Endodermal cell (in vitro differentiated cells): Measurements from ENCODE around the gene GLDN. TPM values are rescaled to one million over a fixed set of nuclear protein-coding genes. Genes with fewer than 3 reads are reported as not detected.

Source experiments
- DNase-seq: peaks from one replicate; pipeline ENCODE4 v3.0.0-alpha.2; 2017
- H3K27ac ChIP-seq: 2 replicates; pipeline ENCODE4 v1.5.1; 2013; ENCODE audit warnings: mild to moderate bottlenecking, low read depth, low read length, moderate library complexity
- H3K27me3 ChIP-seq: 2 replicates; pipeline ENCODE4 v1.6.1; 2013; ENCODE audit warnings: mild to moderate bottlenecking, low read length, moderate library complexity; ENCODE audit not compliant: insufficient read depth, control insufficient read depth, poor library complexity, severe bottlenecking
- H3K36me3 ChIP-seq: 2 replicates; pipeline ENCODE4 v1.7.0; 2013; ENCODE audit warnings: mild to moderate bottlenecking, low read length, moderate library complexity; ENCODE audit not compliant: control insufficient read depth, insufficient read depth
- H3K4me1 ChIP-seq: one replicate; pipeline ENCODE4 v1.7.0; 2013; ENCODE audit warnings: low read length; ENCODE audit not compliant: control insufficient read depth, insufficient read depth
- H3K4me3 ChIP-seq: 2 replicates; pipeline ENCODE4 v1.5.1; 2013; ENCODE audit warnings: mild to moderate bottlenecking, low read length, moderate library complexity
- H3K9ac ChIP-seq: 2 replicates; pipeline ENCODE4 v1.6.1; 2013; ENCODE audit warnings: mild to moderate bottlenecking, low read length, moderate library complexity; ENCODE audit not compliant: poor library complexity, severe bottlenecking; ENCODE audit errors: extremely low read depth
- H3K9me3 ChIP-seq: 2 replicates; pipeline ENCODE4 v1.6.1; 2013; ENCODE audit warnings: mild to moderate bottlenecking, low read length, moderate library complexity; ENCODE audit not compliant: control insufficient read depth
- H3K27ac Mint-ChIP-seq: 2 replicates; pipeline ENCODE4 v1.8.0; 2020; ENCODE audit warnings: mixed read lengths
- H3K27me3 Mint-ChIP-seq: 2 replicates; pipeline ENCODE4 v1.8.0; 2021; ENCODE audit warnings: mild to moderate bottlenecking, mixed read lengths; ENCODE audit not compliant: insufficient read depth
- H3K36me3 Mint-ChIP-seq: 2 replicates; pipeline ENCODE4 v1.8.0; 2020; ENCODE audit warnings: low read depth, mixed read lengths
- H3K4me1 Mint-ChIP-seq: 2 replicates; pipeline ENCODE4 v1.8.0; 2020; ENCODE audit warnings: mixed read lengths
- H3K4me3 Mint-ChIP-seq: 2 replicates; pipeline ENCODE4 v1.8.0; 2020; ENCODE audit warnings: mild to moderate bottlenecking, moderate library complexity, mixed read lengths
- H3K9me3 Mint-ChIP-seq: 2 replicates; pipeline ENCODE4 v1.8.0; 2020; ENCODE audit warnings: mild to moderate bottlenecking, mixed read lengths
- WGBS, 2 experiments: methylation state at CpG; one replicate each; pipeline versions ENCODE4 v1.1.5 to v1.1.7; 2013; ENCODE audit warnings: missing lambda C conversion rate in 2 of 2, mixed read lengths in 1 of 2; ENCODE audit not compliant: insufficient coverage in 1 of 2, insufficient read length in 1 of 2; 5-methylcytosine and 5-hydroxymethylcytosine counted together
- total RNA-seq, 2 donors: library from RNA; stranded (reverse); fragmentation: NEBNext Ultra II Directional in 1 of 2; extraction: Animal tissue kit (Norgen Biotek cat#: 25700) in 1 of 2; gene quantifications; 2 replicates in 1 of 2; 3 replicates in 1 of 2; pipeline ENCODE4 v1.2.1, GENCODE V29; 2021
- TF ChIP-seq, protein P1 (sequence below): fragments of 200-600 bp; sonication (generic); conservative IDR thresholded peaks from 2 replicates; pipeline ENCODE4 v1.5.0; 2021; ENCODE audit warnings: antibody characterized with exemption, mild to moderate bottlenecking

The GLDN gene
- total RNA-seq, 2 donors from 2014 or later: 0.62 to 1.7 TPM

DNA sequence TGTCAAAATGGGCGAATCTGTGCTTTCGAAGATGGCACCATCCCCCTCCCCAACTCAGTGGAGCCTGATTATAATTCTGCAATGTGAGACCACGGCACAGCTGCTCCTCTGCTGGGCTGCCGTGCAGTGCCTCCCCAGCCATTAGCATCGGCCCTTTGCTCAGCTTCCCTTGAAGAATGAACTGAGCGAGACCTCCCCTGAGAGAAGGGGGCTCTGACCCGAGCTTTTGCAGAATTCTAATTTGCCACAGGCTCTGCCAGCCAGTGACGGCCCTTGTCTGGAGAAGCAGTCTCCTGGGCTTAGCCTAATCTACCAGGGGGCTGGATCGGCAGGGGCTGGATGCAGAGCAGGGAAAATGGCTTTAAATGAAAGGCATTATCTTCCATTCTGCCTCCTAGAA lies 57.2 kb downstream of the GLDN start:
- Mint-ChIP-seq H3K36me3 (no peaks in the 10 kb centered on the region), H3K4me1 (peaks cover 5% of the 10 kb centered on the region), H3K9me3 (no peaks in the 10 kb centered on the region), H3K4me3 (no peak overlapping the region), H3K27ac (no peak overlapping the region), H3K27me3 (peaks cover 47% of the 10 kb centered on the region)
- peaks cover 8% of the 10 kb centered on the region for H3K4me1 ChIP-seq
- peaks cover 40% of the 10 kb centered on the region for H3K27me3 ChIP-seq
- WGBS, 2 experiments: 68 to 80% methylated on average over 8 to 9 of the region's 9 CpGs
- peak overlapping the region; percentile 35 for H3K27ac ChIP-seq
- H3K9me3 ChIP-seq: no peaks in the 10 kb centered on the region
- H3K9ac ChIP-seq: no peak overlapping the region
- DNase-seq: no peak
- no peak overlapping the region for H3K4me3 ChIP-seq
- no peaks in the 10 kb centered on the region for H3K36me3 ChIP-seq
- TF ChIP-seq, protein P1, sequence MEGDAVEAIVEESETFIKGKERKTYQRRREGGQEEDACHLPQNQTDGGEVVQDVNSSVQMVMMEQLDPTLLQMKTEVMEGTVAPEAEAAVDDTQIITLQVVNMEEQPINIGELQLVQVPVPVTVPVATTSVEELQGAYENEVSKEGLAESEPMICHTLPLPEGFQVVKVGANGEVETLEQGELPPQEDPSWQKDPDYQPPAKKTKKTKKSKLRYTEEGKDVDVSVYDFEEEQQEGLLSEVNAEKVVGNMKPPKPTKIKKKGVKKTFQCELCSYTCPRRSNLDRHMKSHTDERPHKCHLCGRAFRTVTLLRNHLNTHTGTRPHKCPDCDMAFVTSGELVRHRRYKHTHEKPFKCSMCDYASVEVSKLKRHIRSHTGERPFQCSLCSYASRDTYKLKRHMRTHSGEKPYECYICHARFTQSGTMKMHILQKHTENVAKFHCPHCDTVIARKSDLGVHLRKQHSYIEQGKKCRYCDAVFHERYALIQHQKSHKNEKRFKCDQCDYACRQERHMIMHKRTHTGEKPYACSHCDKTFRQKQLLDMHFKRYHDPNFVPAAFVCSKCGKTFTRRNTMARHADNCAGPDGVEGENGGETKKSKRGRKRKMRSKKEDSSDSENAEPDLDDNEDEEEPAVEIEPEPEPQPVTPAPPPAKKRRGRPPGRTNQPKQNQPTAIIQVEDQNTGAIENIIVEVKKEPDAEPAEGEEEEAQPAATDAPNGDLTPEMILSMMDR: no peak

DNA sequence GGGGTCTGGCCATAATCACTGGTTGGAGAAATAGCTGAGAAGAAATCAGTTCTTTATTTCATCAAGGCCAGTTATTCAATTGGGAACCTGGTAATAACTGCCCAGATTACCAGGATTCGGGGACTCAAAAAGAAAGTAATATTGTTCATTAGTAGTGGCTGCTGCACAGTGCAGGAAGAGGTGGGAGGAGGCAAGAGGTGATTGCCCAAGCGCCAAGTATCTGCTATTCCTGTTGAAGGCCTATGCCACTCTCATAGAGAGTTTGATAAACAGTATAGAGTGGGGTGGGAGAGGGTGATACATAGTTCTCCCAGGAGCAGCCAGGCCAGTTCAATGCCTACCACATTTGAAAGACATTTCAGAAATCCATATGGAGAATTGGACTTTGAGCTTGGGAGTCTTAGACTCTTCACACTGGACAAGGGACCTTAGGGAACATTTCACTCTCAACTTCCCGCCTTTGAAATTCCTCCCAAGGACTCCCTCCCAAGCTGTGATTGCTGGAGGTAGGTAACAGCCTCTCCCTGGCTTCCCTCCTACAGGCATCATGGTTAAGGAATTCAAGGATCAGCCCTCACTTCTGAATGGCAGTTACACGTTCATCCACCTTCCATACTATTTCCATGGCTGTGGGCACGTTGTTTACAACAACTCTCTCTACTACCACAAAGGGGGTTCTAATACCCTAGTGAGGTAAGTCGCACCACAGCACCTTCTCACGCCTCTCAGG lies 59.8 kb downstream of the GLDN start:
- Histone ChIP-seq H3K9me3 (no peaks in the 10 kb centered on the region), H3K27me3 (peaks cover 66% of the 10 kb centered on the region), H3K4me3 (no peak overlapping the region), H3K9ac (no peak overlapping the region), H3K4me1 (peaks cover 8% of the 10 kb centered on the region), H3K27ac (no peak overlapping the region), H3K36me3 (no peaks in the 10 kb centered on the region)
- H3K27me3 Mint-ChIP-seq: peaks cover 65% of the 10 kb centered on the region
- H3K27ac Mint-ChIP-seq: no peak overlapping the region
- DNase-seq: no peak
- 90 to 100% methylated on average over 3 to 7 of the region's 7 CpGs for WGBS, 2 experiments
- TF ChIP-seq, protein P1: no peak
- H3K4me3 Mint-ChIP-seq: no peak overlapping the region
- H3K9me3 Mint-ChIP-seq: no peaks in the 10 kb centered on the region
- H3K4me1 Mint-ChIP-seq: peaks cover 5% of the 10 kb centered on the region
- H3K36me3 Mint-ChIP-seq: no peaks in the 10 kb centered on the region

DNA sequence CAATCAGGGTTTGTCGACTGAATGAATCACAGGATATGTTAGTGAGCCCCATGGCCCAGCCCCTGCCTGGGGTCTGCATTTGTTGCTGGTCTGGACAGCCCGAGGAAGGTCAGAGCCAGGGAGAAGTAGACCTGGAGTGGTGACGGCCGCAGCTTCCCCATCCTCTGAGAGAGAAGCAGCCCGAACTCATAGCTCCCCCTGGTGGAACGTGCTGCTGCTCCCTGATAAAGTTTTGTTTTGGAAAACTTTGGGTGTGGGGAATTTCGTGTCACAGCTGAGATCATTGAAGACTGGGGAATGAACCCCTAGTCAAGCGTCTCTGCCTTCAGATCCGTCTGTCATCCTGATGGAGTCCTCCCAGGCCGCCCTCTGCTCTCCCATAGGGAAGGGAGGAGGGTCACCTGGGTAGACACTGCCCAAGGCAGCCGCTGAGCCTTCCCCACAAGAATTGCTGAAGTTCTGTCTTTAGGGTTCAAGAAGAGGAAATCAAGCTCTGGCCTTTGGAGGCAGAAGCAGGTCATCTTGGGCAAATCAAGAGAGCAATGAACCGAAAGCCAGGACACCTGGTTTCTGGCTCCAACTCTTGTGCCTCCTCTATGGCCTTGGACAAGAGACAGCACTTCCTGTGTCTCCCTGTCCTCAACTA lies 60.5 kb downstream of the GLDN start:
- WGBS, 2 experiments: 56 to 78% methylated on average over 1 to 12 of the region's 12 CpGs
- H3K27ac ChIP-seq: no peak overlapping the region
- H3K27ac Mint-ChIP-seq: no peak overlapping the region
- TF ChIP-seq, protein P1: peak; percentile 90
- H3K27me3 ChIP-seq: peaks cover 73% of the 10 kb centered on the region
- H3K9ac ChIP-seq: no peak overlapping the region
- H3K9me3 Mint-ChIP-seq: no peaks in the 10 kb centered on the region
- peaks cover 5% of the 10 kb centered on the region for H3K4me1 Mint-ChIP-seq
- H3K36me3 ChIP-seq: no peaks in the 10 kb centered on the region
- peak; percentile 90 for DNase-seq
- H3K4me3 Mint-ChIP-seq: no peak overlapping the region
- no peaks in the 10 kb centered on the region for H3K9me3 ChIP-seq
- peaks cover 65% of the 10 kb centered on the region for H3K27me3 Mint-ChIP-seq
- H3K4me1 ChIP-seq: peaks cover 8% of the 10 kb centered on the region
- H3K36me3 Mint-ChIP-seq: no peaks in the 10 kb centered on the region
- H3K4me3 ChIP-seq: no peak overlapping the region
